T-helper 2 cell (primary cell): Measurements from ENCODE around the gene CHCHD3.

Experiments used
- DNase-seq, 5 experiments: peaks; one replicate each; pipeline versions ENCODE4 v3.0.0 to v3.0.0-alpha.2; 2012 to 2022

Gene CHCHD3

GRCh38 chr7:133040674-133041073, 41.2 kb downstream of the CHCHD3 start:
- no peak for DNase-seq

- DNase-seq = no peak
These were observed 41.7 kb downstream of the CHCHD3 start for GRCh38 chr7:133040178-133040577.

- no peak for DNase-seq
These were observed 42.3 kb downstream of the CHCHD3 start for GRCh38 chr7:133039614-133040013.

GRCh38 chr7:133036289-133036688, 45.6 kb downstream of the CHCHD3 start:
- DNase-seq = no peak

- peak in 1 of 5 experiments; percentile 12 for DNase-seq
These were observed 46.6 kb downstream of the CHCHD3 start for GRCh38 chr7:133035240-133035639.

- DNase-seq = no peak
These were observed 51.5 kb downstream of the CHCHD3 start for GRCh38 chr7:133030346-133030745.

- peak in 1 of 5 experiments; percentile 3 for DNase-seq
These were observed 52.4 kb downstream of the CHCHD3 start for GRCh38 chr7:133029463-133029862.

GRCh38 chr7:133027397-133027796, 54.5 kb downstream of the CHCHD3 start:
- DNase-seq = no peak

GRCh38 chr7:133026210-133026859, 55.6 kb downstream of the CHCHD3 start:
- no peak for DNase-seq

- no peak for DNase-seq
These were observed 56.8 kb downstream of the CHCHD3 start for GRCh38 chr7:133025056-133025455.

GRCh38 chr7:133024596-133024995, 57.3 kb downstream of the CHCHD3 start:
- DNase-seq = no peak

- DNase-seq = no peak
These were observed 58.4 kb downstream of the CHCHD3 start for GRCh38 chr7:133023370-133024071.

- DNase-seq = no peak
These were observed 59.2 kb downstream of the CHCHD3 start for GRCh38 chr7:133022661-133023060.

- no peak for DNase-seq
These were observed 60.7 kb downstream of the CHCHD3 start for GRCh38 chr7:133021196-133021595.

- DNase-seq = no peak
These were observed 61.4 kb downstream of the CHCHD3 start for GRCh38 chr7:133020496-133020895.

GRCh38 chr7:133019590-133019989, 62.3 kb downstream of the CHCHD3 start:
- no peak for DNase-seq

GRCh38 chr7:133016604-133017003, 65.3 kb downstream of the CHCHD3 start:
- DNase-seq = no peak

GRCh38 chr7:133015888-133016287, 66.0 kb downstream of the CHCHD3 start:
- DNase-seq = no peak

GRCh38 chr7:133011746-133012145, 70.1 kb downstream of the CHCHD3 start:
- DNase-seq = no peak

- DNase-seq = no peak
These were observed 72.3 kb downstream of the CHCHD3 start for GRCh38 chr7:133009426-133010252.

- no peak for DNase-seq
These were observed 73.9 kb downstream of the CHCHD3 start for GRCh38 chr7:133007961-133008360.

GRCh38 chr7:133003052-133003910, 78.6 kb downstream of the CHCHD3 start:
- DNase-seq = peak in 1 of 5 experiments; percentile 2

- peak in 1 of 5 experiments; percentile 28 for DNase-seq
These were observed 80.2 kb downstream of the CHCHD3 start for GRCh38 chr7:133001727-133002126.
